ENCODE data around the gene GNAS.

GNAS gene

GRCh38 chr20:58913079-58913478 is 60.6 kb downstream of the GNAS start:
- no peak for TF ChIP-seq CTCF (conservative IDR thresholded peaks at IDR 0.05; ENCODE audit: low read depth, low read length)
- no peak for DNase-seq (ENCODE audit: low read depth)
- H3K4me3 ChIP-seq (ENCODE audit: low read depth, low read length): no peak overlapping the region

- TF ChIP-seq CTCF (conservative IDR thresholded peaks at IDR 0.05; ENCODE audit: low read depth, low read length): no peak
- DNase-seq (ENCODE audit: low read depth): no peak
These were observed 66.1 kb downstream of the GNAS start for GRCh38 chr20:58918621-58919020.

GRCh38 chr20:58921564-58921963 is 69.0 kb downstream of the GNAS start:
- no peak overlapping the region for H3K4me3 ChIP-seq (ENCODE audit: low read depth, low read length)
- TF ChIP-seq CTCF (conservative IDR thresholded peaks at IDR 0.05; ENCODE audit: low read depth, low read length): no peak
- no peak for DNase-seq (ENCODE audit: low read depth)

More at GRCh38 chr20:58918621-58919020, 66.1 kb downstream of the GNAS start:
- H3K4me3 ChIP-seq (ENCODE audit: low read depth, low read length): no peak overlapping the region

GRCh38 chr20:58922036-58922435 is 69.5 kb downstream of the GNAS start:
- no peak overlapping the region for H3K4me3 ChIP-seq (ENCODE audit: low read depth, low read length)
- DNase-seq (ENCODE audit: low read depth): no peak
- TF ChIP-seq CTCF (conservative IDR thresholded peaks at IDR 0.05; ENCODE audit: low read depth, low read length): no peak

GRCh38 chr20:58923117-58923712 is 70.7 kb downstream of the GNAS start:
- TF ChIP-seq CTCF (conservative IDR thresholded peaks at IDR 0.05; ENCODE audit: low read depth, low read length): no peak
- no peak overlapping the region for H3K4me3 ChIP-seq (ENCODE audit: low read depth, low read length)
- no peak for DNase-seq (ENCODE audit: low read depth)

GRCh38 chr20:58926802-58927489 is 74.4 kb downstream of the GNAS start:
- TF ChIP-seq CTCF (conservative IDR thresholded peaks at IDR 0.05; ENCODE audit: low read depth, low read length): no peak
- DNase-seq (ENCODE audit: low read depth): no peak
- H3K4me3 ChIP-seq (ENCODE audit: low read depth, low read length): no peak overlapping the region

All from choroid plexus epithelial cell (primary cell).